GM12878 (cell line): ENCODE data around the gene COASY. TPM values are rescaled to one million over a fixed set of nuclear protein-coding genes. Genes with fewer than 3 reads are reported as not detected.

Source experiments
- ATAC-seq: fragments of 200-7000 bp; cut with Tn5 transposase; 3 replicates; pipeline ENCODE4 v1.9.1; 2020; ENCODE audit warnings: mild to moderate bottlenecking, moderate library complexity
- BruUV-seq: library from RNA; stranded (reverse); fragments of 400-500 nt; replicated peaks from 2 replicates; lab custom pipeline; 2021; lab: Mats Ljungman, UMichigan
- CTCF ChIA-PET: fragments of 300-600 bp; sonication (Branson Sonifier 250); formaldehyde crosslinking; extraction: SDS; loops from one replicate; lab custom pipeline; 2021; ENCODE audit warnings: inconsistent platforms; lab: Yijun Ruan, JAX
- POLR2A ChIA-PET: fragments of 350-600 bp; formaldehyde crosslinking; extraction: SDS; loops from one replicate; lab custom pipeline; 2021; ENCODE audit warnings: inconsistent platforms; lab: Charles Lee
- RAD21 ChIA-PET: fragments of 300-600 bp; sonication (Branson Sonifier 250); formaldehyde crosslinking; loops from one replicate; lab custom pipeline; 2023; ENCODE audit warnings: antibody characterized with exemption; ENCODE audit not compliant: unreplicated experiment; lab: Charles Lee
- SMC1A ChIA-PET: fragments of 300-600 bp; sonication (Branson Sonifier 250); formaldehyde crosslinking; loops from one replicate; lab custom pipeline; 2023; ENCODE audit not compliant: unreplicated experiment, uncharacterized antibody; lab: Charles Lee
- DNase-seq: peaks from one replicate; pipeline ENCODE4 v3.0.0-alpha.2; 2011; ENCODE audit warnings: low read depth, low spot score
- FAIRE-seq: peaks from 3 replicates; lab custom pipeline; 2011; peaks lifted over from hg19 to GRCh38; lab: Jason Lieb, UNC
- H2AFZ ChIP-seq: 2 replicates; pipeline ENCODE4 v1.6.0; 2011; ENCODE audit warnings: low read depth, low read length, control low read depth; ENCODE audit not compliant: control insufficient read depth
- H3K27ac ChIP-seq: 2 replicates; pipeline ENCODE4 v1.5.1; 2011; ENCODE audit warnings: control low read depth; ENCODE audit not compliant: control insufficient read depth, insufficient read depth
- H3K27me3 ChIP-seq, 2 experiments: replicated peaks in 1 of 2; 2 replicates each; pipeline versions ENCODE4 v1.6.0 to v1.6.1; 2011; ENCODE audit warnings: low read length in 1 of 2; ENCODE audit not compliant: control insufficient read depth in 2 of 2, insufficient read depth in 2 of 2
- H3K36me3 ChIP-seq, 2 experiments: 2 replicates each; pipeline ENCODE4 v1.5.1; 2011; ENCODE audit warnings: low read length in 1 of 2; ENCODE audit not compliant: control insufficient read depth in 2 of 2, insufficient read depth in 2 of 2
- H3K4me1 ChIP-seq: 2 replicates; pipeline ENCODE4 v1.6.1; 2011; ENCODE audit warnings: mild to moderate bottlenecking, low read length, moderate library complexity, mixed read lengths; ENCODE audit not compliant: control insufficient read depth, insufficient read depth
- H3K4me2 ChIP-seq: 2 replicates; pipeline ENCODE4 v1.6.0; 2011; ENCODE audit warnings: control low read depth; ENCODE audit not compliant: control insufficient read depth, insufficient read depth
- H3K4me3 ChIP-seq: fragments of 200-600 bp; sonication (generic); 2 replicates; pipeline ENCODE4 v1.5.1; 2016
- H3K79me2 ChIP-seq: 2 replicates; pipeline ENCODE4 v1.6.0; 2011; ENCODE audit warnings: low read length; ENCODE audit not compliant: control insufficient read depth, insufficient read depth
- H3K9ac ChIP-seq: 2 replicates; pipeline ENCODE4 v1.8.0; 2011; ENCODE audit warnings: low read length, control low read depth, mixed read lengths; ENCODE audit not compliant: control insufficient read depth, insufficient read depth
- H3K9me3 ChIP-seq: replicated peaks from 3 replicates; pipeline ENCODE4 v1.5.1; 2011; ENCODE audit warnings: mild to moderate bottlenecking, low read length; ENCODE audit not compliant: control insufficient read depth, insufficient read depth
- H4K20me1 ChIP-seq: 2 replicates; pipeline ENCODE4 v1.6.0; 2011; ENCODE audit not compliant: control insufficient read depth, insufficient read depth
- ETV6 ChIP-seq, 2 experiments: fragments of 450-650 bp in 1 of 2; IDR thresholded peaks in 1 of 2; conservative IDR thresholded peaks in 1 of 2; 2 replicates each; pipeline ENCODE4 v1.6.1; 2014; ENCODE audit warnings: antibody characterized with exemption in 1 of 2, borderline replicate concordance in 1 of 2, low read depth in 1 of 2, mild to moderate bottlenecking in 1 of 2, moderate library complexity in 1 of 2
- KDM1A ChIP-seq: fragments of 200-600 bp; sonication (generic); IDR thresholded peaks from 2 replicates; pipeline ENCODE4 v1.6.1; 2016; ENCODE audit warnings: borderline replicate concordance
- POU2F2 ChIP-seq: IDR thresholded peaks from 3 replicates; pipeline ENCODE4 v1.6.1; 2011; ENCODE audit warnings: low read depth, mild to moderate bottlenecking, low read length, borderline replicate concordance
- SMAD5 ChIP-seq: IDR thresholded peaks from 2 replicates; pipeline ENCODE4 v1.6.1; 2016; ENCODE audit warnings: antibody characterized with exemption, low read depth
- ZNF274 ChIP-seq: IDR thresholded peaks from one replicate; pipeline ENCODE4 v1.8.0; 2011; ENCODE audit not compliant: insufficient read length, insufficient read depth
- WGBS: methylation state at CpG from one replicate; pipeline ENCODE4 v1.1.6; 2016; ENCODE audit warnings: low lambda C conversion rate; ENCODE audit not compliant: insufficient replicate concordance, insufficient coverage; ENCODE audit errors: missing lambda C conversion rate; 5-methylcytosine and 5-hydroxymethylcytosine counted together
- in situ Hi-C: fragments of 300-500 bp; cut with MboI; formaldehyde crosslinking; loops from 9 replicates; pipeline ENCODE4 v1.14.3; 2018; ENCODE audit warnings: mixed read lengths
- intact Hi-C: fragments of 100-400 bp; cut with micrococcal nuclease; formaldehyde crosslinking; loops from one replicate; pipeline ENCODE4 v1.14.2; 2022; ENCODE audit not compliant: unreplicated experiment
- polyA plus RNA-seq, 11 experiments: library from polyadenylated mRNA; depleted of rRNA in 4 of 11; unstranded in 6 of 11; stranded (reverse) in 5 of 11; fragments of >200 nt; fragmentation: Nextera tagmentation in 4 of 11; fragmentation: Illumina TruSeq in 1 of 11; extraction: Ambion mirVana in 4 of 11; extraction: Trizol in 1 of 11; gene quantifications; 1 replicate in 1 of 11; 2 replicates in 10 of 11; pipeline versions ENCODE4 v1.2.1 to v1.2.3, GENCODE V29; 2011 to 2016; ENCODE audit warnings: inconsistent platforms in 2 of 11, missing spikeins in 2 of 11, low read depth in 1 of 11
- total RNA-seq, 4 experiments: library from RNA; depleted of rRNA in 3 of 4; stranded (reverse); fragments of >200 nt in 3 of 4; fragmentation: Illumina TruSeq in 1 of 4; extraction: Trizol in 1 of 4; gene quantifications; 2 replicates each; pipeline versions ENCODE4 v1.2.1 to v1.2.3, GENCODE V29; 2013 to 2021
- TF ChIP-seq, protein P1 (sequence below): fragments of 450-650 bp; conservative IDR thresholded peaks from 2 replicates; pipeline ENCODE4 v1.6.1; 2017; ENCODE audit warnings: mild to moderate bottlenecking, moderate library complexity

The COASY gene
- total and polyA plus RNA-seq, 10 of the 15 experiments (the other 5 are each of a cell fraction or from before 2014, with no cell fraction given), result 18.6 to 93.9 (median 43.2) TPM

DNA sequence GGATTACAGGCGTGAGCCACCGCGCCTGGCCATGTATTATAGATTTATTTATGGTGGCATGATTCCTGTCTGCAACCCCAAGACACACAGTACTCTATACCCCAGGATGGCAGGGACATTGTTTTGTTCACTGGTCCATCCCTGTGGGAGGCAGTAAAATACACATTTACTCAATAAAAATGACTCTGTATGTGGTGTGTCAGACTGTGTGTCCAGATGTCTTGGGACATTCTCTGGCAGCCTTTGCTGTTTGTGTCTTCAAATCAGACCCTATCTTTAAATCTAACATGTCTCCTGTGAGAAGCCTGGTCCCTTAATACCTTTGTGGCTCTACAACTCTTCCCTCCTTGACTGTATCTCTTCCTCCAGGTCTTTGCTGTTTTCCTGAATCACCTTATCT is 1.7 kb upstream of the COASY start:
- Histone ChIP-seq H3K79me2 (peaks cover 34% of the 10 kb centered on the region), H2AFZ (no peak overlapping the region), H3K9ac (no peak overlapping the region), H3K9me3 (no peaks in the 10 kb centered on the region), H4K20me1 (no peaks in the 10 kb centered on the region), H3K36me3 (peaks cover 10 to 12% of the 10 kb centered on the region in 2 experiments; a peak in 3 of 4 replicates), H3K27me3 (no peaks in the 10 kb centered on the region), H3K4me1 (peaks cover 17% of the 10 kb centered on the region), H3K27ac (no peak overlapping the region), H3K4me2 (no peak overlapping the region), H3K4me3 (no peak overlapping the region)
- in situ Hi-C loops, result no loop called here
- no TSS peak for BruUV-seq
- TF ChIP-seq SMAD5 (no peak), ETV6 (conservative IDR thresholded peaks at IDR 0.05 in 1 of 2, IDR thresholded peaks at IDR 0.05 in 1 of 2; ENCODE audit: borderline replicate concordance in 1 of 2, low read depth in 1 of 2) (no peak)
- DNase-seq (no peak), FAIRE-seq (no peak), ATAC-seq (no peak)
- ChIA-PET CTCF (interaction anchor here (1.0 kb wide), 1 partner anchor 12 kb away, joined by 3 read pairs; no protein-coding TSS in a partner anchor), RAD21 (no interaction called here), POLR2A (interaction anchor here (0.7 kb wide), 1 partner anchor 509 kb away, joined by 3 read pairs; no protein-coding TSS in a partner anchor), SMC1A (interaction anchor here (0.6 kb wide), 1 partner anchor 133 kb away, joined by 3 read pairs; no protein-coding TSS in a partner anchor)
- 100% methylated on average over 3 of the region's 3 CpGs for WGBS
- intact Hi-C loops, result no loop called here

DNA sequence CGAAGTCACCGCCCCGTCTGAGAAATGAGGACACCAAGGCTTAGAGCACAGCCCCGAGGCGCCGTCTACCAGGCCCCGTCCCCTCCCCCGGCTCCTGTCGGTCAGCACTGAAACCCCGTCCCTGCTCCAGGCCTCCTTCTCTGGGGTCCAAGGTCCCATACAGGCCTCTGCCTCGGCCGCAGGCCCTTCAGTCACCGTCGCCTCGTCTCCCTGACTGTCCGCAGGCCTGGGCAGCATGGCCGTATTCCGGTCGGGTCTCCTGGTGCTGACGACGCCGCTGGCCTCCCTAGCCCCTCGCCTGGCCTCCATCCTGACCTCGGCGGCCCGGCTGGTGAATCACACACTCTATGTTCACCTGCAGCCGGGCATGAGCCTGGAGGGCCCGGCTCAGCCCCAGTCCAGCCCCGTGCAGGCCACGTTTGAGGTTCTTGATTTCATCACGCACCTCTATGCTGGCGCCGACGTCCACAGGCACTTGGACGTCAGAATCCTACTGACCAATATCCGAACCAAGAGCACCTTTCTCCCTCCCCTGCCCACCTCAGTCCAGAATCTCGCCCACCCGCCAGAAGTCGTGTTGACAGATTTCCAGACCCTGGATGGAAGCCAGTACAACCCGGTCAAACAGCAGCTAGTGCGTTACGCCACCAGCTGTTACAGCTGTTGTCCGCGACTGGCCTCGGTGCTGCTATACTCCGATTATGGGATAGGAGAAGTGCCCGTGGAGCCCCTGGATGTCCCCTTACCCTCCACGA is 617 bp downstream of the COASY start:
- Histone ChIP-seq H3K4me2 (peak overlapping the region; percentile 100), H3K36me3 (peaks cover 12 to 19% of the 10 kb centered on the region in 2 experiments; a peak in 3 of 4 replicates), H3K27me3 (no peaks in the 10 kb centered on the region), H3K9me3 (no peaks in the 10 kb centered on the region), H3K9ac (peak overlapping the region; percentile 98), H3K27ac (peak overlapping the region; percentile 93), H3K4me1 (peaks cover 21% of the 10 kb centered on the region), H2AFZ (peak overlapping the region; percentile 98; the same call in 1 of the 2 replicates), H3K4me3 (peak overlapping the region; percentile 76), H3K79me2 (peaks cover 43% of the 10 kb centered on the region), H4K20me1 (no peaks in the 10 kb centered on the region)
- DNase-seq (no peak), ATAC-seq (peak; percentile 21), FAIRE-seq (peak; percentile 23)
- RAD21 ChIA-PET, result interaction anchor here (1.2 kb wide), 1 partner anchor 16 kb away, joined by 3 read pairs; no protein-coding TSS in a partner anchor
- in situ Hi-C loops, result no loop called here
- CTCF ChIA-PET, result interaction anchor here (0.7 to 1.4 kb wide), 6 partner anchors 11 to 443 kb away, joined by 3 to 6 read pairs (median 4); partner anchors contain the start of gene PSMC3IP
- BruUV-seq, result TSS peak; percentile 75
- SMC1A ChIA-PET, result no interaction called here
- intact Hi-C loops, result no loop called here
- POLR2A ChIA-PET, result interaction anchor here (0.6 to 2.5 kb wide), 2 partner anchors 43 to 46 kb away, joined by 6 to 8 read pairs; partner anchors contain the start of genes RETREG3 and TUBG1
- WGBS, result under 1% methylated on average over 48 of the region's 48 CpGs
- TF ChIP-seq, protein P1, sequence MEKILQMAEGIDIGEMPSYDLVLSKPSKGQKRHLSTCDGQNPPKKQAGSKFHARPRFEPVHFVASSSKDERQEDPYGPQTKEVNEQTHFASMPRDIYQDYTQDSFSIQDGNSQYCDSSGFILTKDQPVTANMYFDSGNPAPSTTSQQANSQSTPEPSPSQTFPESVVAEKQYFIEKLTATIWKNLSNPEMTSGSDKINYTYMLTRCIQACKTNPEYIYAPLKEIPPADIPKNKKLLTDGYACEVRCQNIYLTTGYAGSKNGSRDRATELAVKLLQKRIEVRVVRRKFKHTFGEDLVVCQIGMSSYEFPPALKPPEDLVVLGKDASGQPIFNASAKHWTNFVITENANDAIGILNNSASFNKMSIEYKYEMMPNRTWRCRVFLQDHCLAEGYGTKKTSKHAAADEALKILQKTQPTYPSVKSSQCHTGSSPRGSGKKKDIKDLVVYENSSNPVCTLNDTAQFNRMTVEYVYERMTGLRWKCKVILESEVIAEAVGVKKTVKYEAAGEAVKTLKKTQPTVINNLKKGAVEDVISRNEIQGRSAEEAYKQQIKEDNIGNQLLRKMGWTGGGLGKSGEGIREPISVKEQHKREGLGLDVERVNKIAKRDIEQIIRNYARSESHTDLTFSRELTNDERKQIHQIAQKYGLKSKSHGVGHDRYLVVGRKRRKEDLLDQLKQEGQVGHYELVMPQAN, result peak; percentile 34; the same call in 1 of the 2 replicates
- 0 out of 3 replicates have a peak, but pooled peaks have one; percentile 5 for TF ChIP-seq POU2F2
- TF ChIP-seq KDM1A, result no peak
- TF ChIP-seq ZNF274, result no peak
